Spinal cord (tissue), 10 donors: ENCODE data around the gene VWA3A. TPM values are rescaled to one million over a fixed set of nuclear protein-coding genes. Genes with fewer than 3 reads are reported as not detected.
A peak's percentile ranks its signal among the peaks of the same experiment; 100 is the strongest.

ENCODE experiments used
- DNase-seq, 6 donors: peaks; one replicate each; pipeline versions ENCODE4 v3.0.0 to v3.0.0-alpha.2; 2013 to 2015; ENCODE audit warnings: low spot score in 6 of 6, low read depth in 4 of 6
- H3K27ac ChIP-seq: one replicate; pipeline ENCODE4 v1.5.1; 2013; ENCODE audit warnings: low read depth, low read length, control low read depth
- H3K27me3 ChIP-seq: one replicate; pipeline ENCODE4 v1.6.1; 2013; ENCODE audit warnings: low read length; ENCODE audit not compliant: control insufficient read depth, insufficient read depth
- H3K36me3 ChIP-seq: one replicate; pipeline ENCODE4 v1.6.1; 2013; ENCODE audit warnings: low read length; ENCODE audit not compliant: control insufficient read depth, insufficient read depth
- H3K4me1 ChIP-seq: one replicate; pipeline ENCODE4 v1.6.1; 2013; ENCODE audit warnings: low read length; ENCODE audit not compliant: control insufficient read depth, insufficient read depth
- H3K4me3 ChIP-seq: one replicate; pipeline ENCODE4 v1.5.1; 2013; ENCODE audit warnings: low read depth, low read length, control low read depth
- H3K9me3 ChIP-seq: one replicate; pipeline ENCODE4 v1.6.1; 2013; ENCODE audit warnings: low read length; ENCODE audit not compliant: control insufficient read depth, insufficient read depth
- WGBS: methylation state at CpG from one replicate; pipeline ENCODE4 v1.1.5; 2013; ENCODE audit warnings: missing lambda C conversion rate; ENCODE audit not compliant: insufficient coverage; 5-methylcytosine and 5-hydroxymethylcytosine counted together
- polyA plus RNA-seq, 2 donors: library from polyadenylated mRNA; unstranded; fragments of 120-200 nt; gene quantifications; one replicate each; pipeline ENCODE4 v1.2.1, GENCODE V29; 2013; ENCODE audit not compliant: insufficient read length in 2 of 2
- total RNA-seq, 2 donors: library from RNA; depleted of rRNA in 1 of 2; stranded (reverse); fragments of 120-200 nt in 1 of 2; fragments of >200 nt in 1 of 2; gene quantifications; one replicate each; pipeline versions ENCODE4 v1.2.3 to v1.2.4, GENCODE V29; 2013 to 2014
- donor health status: healthy.

VWA3A gene
- total and polyA plus RNA-seq, 4 donors = 4.6 to 22.5 (median 20.2) TPM

DNA sequence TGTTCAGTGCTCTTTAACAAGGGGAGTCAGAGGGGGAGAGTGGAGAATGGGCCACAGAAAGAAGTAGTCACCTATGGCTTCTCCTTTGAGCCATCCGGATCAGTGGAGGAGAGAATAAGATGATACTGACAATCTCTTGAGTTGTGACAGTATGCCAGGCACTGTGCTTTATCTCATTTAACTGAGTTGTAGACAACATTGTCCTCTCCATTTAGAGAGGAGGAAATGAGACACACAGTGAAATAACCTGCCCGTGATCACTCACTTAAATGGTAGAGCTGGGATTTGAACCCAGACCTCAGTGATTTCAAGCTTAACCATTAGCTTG lies 95.9 kb downstream of the VWA3A start:
- no peak overlapping the region for H3K4me3 ChIP-seq
- no peak for DNase-seq
- H3K36me3 ChIP-seq = no peaks in the 10 kb centered on the region
- no peaks in the 10 kb centered on the region for H3K9me3 ChIP-seq
- H3K27me3 ChIP-seq = no peaks in the 10 kb centered on the region
- H3K4me1 ChIP-seq = peaks cover 33% of the 10 kb centered on the region
- WGBS = 100% methylated on average over 2 of the region's 2 CpGs
- H3K27ac ChIP-seq = no peak overlapping the region

DNA sequence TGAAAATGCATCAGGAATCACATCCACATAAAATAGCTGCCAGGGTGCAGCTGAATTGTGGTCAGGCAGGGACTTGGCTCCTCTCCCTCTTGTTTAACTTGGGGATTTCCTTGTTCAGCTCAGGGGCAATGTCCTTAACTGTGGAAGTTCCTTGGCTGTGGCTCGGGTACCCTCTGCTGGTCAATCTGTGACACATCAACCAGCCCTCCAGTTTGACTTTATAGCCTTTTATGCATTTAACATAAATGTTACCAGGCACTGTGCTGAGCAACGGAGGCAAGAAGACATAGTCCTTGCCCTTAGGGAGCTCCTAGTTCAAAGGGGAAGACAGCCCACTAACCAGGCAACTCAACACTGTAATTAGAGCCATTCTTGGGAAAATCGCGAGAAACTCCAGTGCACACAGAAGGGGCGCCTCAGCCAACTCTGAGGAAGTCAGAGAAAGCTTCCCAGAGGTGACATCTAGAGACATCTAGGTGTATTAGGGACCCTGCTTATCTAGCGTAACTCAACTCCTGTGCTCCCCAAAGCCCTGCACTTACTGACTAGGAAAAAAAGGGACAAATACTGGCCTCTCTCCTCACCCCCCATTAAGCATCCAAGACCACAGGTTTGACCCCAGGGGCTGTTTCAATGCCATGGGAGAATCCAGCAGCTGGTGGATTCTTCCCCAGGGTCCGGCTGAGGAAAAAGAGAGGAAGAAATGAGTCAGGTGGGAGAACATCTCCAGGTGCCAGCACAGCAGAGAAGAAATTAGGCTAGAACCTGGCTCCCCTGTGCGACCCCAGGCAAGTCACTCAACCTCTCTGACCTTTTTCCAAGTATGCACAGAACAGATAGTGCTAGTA lies 96.5 kb downstream of the VWA3A start:
- Histone ChIP-seq H3K4me1 (peaks cover 33% of the 10 kb centered on the region), H3K9me3 (no peaks in the 10 kb centered on the region), H3K27me3 (no peaks in the 10 kb centered on the region), H3K36me3 (no peaks in the 10 kb centered on the region), H3K27ac (peak overlapping the region; percentile 26), H3K4me3 (no peak overlapping the region)
- 29% methylated on average over 3 of the region's 8 CpGs for WGBS
- peak in 3 of 6 donors; percentile 70 to 95 (median 88) for DNase-seq

DNA sequence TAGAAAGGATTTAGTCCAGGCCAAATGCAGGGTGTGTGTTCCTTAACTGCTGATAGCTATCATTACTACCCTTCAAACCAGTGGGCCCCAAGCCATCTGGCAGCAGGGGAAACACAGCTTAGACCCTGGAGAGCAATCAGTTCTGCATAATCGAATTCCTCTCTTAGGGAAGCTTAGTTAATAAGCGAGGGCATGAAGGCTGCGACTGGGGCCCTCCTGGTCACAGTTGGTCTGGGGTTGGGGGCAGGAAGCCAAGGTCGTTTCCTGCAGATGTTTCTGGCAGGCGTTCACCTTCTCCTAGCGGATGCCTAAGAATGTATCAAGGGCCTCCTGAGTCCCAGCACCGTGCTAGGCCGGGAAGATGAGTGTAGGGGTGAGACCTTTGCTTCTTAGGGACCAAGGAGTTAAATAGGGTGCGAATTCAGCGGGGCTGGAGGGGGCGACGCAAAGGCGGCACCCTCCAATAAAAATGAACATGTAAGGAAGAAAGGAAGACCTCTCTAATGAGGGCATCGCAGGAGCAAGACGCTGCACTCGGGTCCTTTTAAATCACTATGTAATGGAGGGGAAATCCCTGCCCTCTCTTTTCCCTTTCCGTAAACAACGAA lies 97.2 kb downstream of the VWA3A start:
- Histone ChIP-seq H3K4me3 (peak overlapping the region; percentile 59), H3K4me1 (peaks cover 33% of the 10 kb centered on the region), H3K27ac (peak overlapping the region; percentile 99), H3K9me3 (no peaks in the 10 kb centered on the region), H3K27me3 (no peaks in the 10 kb centered on the region), H3K36me3 (no peaks in the 10 kb centered on the region)
- DNase-seq = peak in 2 of 6 donors; percentile 49 to 56
- WGBS = 14% methylated on average over 14 of the region's 18 CpGs

- under 1% methylated on average over 72 of the region's 72 CpGs for WGBS
- Histone ChIP-seq H3K27ac (peak overlapping the region; percentile 99), H3K9me3 (no peaks in the 10 kb centered on the region), H3K4me1 (peaks cover 29% of the 10 kb centered on the region), H3K36me3 (no peaks in the 10 kb centered on the region), H3K4me3 (peak overlapping the region; percentile 59), H3K27me3 (no peaks in the 10 kb centered on the region)
- DNase-seq = peak in 2 of 6 donors; percentile 98 to 100
Observed at GRCh38 chr16:22190081-22190775, 97.9 kb downstream of the VWA3A start.

- Histone ChIP-seq H3K9me3 (no peaks in the 10 kb centered on the region), H3K27me3 (no peaks in the 10 kb centered on the region), H3K4me1 (peaks cover 29% of the 10 kb centered on the region), H3K4me3 (peak overlapping the region; percentile 68), H3K27ac (peak overlapping the region; percentile 99), H3K36me3 (no peaks in the 10 kb centered on the region)
- under 1% methylated on average over 40 of the region's 43 CpGs for WGBS
- peak; percentile 93 to 100 (median 98) for DNase-seq
Observed at GRCh38 chr16:22190776-22191531, 98.6 kb downstream of the VWA3A start.

DNA sequence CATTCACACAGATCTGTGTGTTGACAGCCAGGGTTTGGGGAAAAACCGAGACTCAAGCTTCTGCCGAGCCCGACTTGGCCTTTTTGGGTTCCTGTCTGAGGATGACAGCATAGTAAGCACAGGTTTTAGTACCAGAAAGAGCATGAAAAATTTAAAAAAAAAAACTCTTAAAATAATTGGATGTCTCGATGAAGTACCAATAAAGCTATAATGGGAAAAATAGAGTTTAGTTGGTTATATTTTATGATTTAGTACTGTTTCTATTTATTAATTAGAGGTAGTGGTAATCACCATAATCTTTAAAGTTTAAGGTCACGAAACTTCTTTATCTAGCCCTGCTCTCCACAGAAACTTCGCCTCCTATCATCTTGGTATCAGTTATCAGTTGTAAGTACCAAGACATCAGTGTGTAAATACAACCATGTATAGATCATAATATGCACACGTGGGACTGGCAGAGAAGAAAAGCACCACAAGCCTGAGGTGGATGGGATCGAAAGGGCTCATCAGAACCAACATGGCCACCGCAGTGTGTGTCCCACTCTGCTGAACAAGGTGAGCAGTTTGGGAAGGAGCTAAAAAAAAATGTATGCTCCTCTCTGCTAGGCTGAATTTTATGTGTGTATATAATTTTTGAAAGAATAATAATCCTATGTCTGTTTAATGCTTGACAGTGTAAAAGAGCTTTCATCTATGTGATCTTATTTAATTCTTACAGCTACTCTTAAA lies 99.4 kb downstream of the VWA3A start:
- H3K36me3 ChIP-seq = no peaks in the 10 kb centered on the region
- peak overlapping the region; percentile 99 for H3K27ac ChIP-seq
- no peaks in the 10 kb centered on the region for H3K9me3 ChIP-seq
- no peaks in the 10 kb centered on the region for H3K27me3 ChIP-seq
- peaks cover 35% of the 10 kb centered on the region for H3K4me1 ChIP-seq
- H3K4me3 ChIP-seq = peak overlapping the region; percentile 68
- DNase-seq = peak in 2 of 6 donors; percentile 40 to 66
- 45% methylated on average over 2 of the region's 9 CpGs for WGBS

- H3K9me3 ChIP-seq = no peaks in the 10 kb centered on the region
- H3K27me3 ChIP-seq = no peaks in the 10 kb centered on the region
- 28% methylated on average over 13 of the region's 16 CpGs for WGBS
- H3K4me3 ChIP-seq = peak overlapping the region; percentile 68
- H3K4me1 ChIP-seq = peaks cover 35% of the 10 kb centered on the region
- DNase-seq = peak in 3 of 6 donors; percentile 46 to 78 (median 75)
- H3K27ac ChIP-seq = peak overlapping the region; percentile 99
- H3K36me3 ChIP-seq = no peaks in the 10 kb centered on the region
Observed at GRCh38 chr16:22192261-22193062, 100.1 kb downstream of the VWA3A start.

- Histone ChIP-seq H3K9me3 (no peaks in the 10 kb centered on the region), H3K36me3 (no peaks in the 10 kb centered on the region), H3K4me1 (peaks cover 35% of the 10 kb centered on the region), H3K4me3 (no peak overlapping the region), H3K27me3 (no peaks in the 10 kb centered on the region), H3K27ac (peak overlapping the region; percentile 99)
- no CpG with 5 or more reads among the region's 2 CpGs for WGBS
- no peak for DNase-seq
Observed at GRCh38 chr16:22193063-22193411, 100.7 kb downstream of the VWA3A start.
